Mesenchymal stem cell (in vitro differentiated cells and primary cell): ENCODE data around the gene SPSB1.
A peak's percentile ranks its signal among the peaks of the same experiment; 100 is the strongest.

Experiments used
- DNase-seq: peaks from one replicate; pipeline ENCODE4 v3.0.0-alpha.2; 2013
- H2AFZ ChIP-seq: one replicate; pipeline ENCODE4 v1.6.1; 2013; ENCODE audit warnings: low read depth, mild to moderate bottlenecking, control low read depth, inconsistent platforms, low read length, moderate library complexity
- H2AK5ac ChIP-seq: 2 replicates; pipeline ENCODE4 v1.6.1; 2013; ENCODE audit warnings: low read length, moderate library complexity, mild to moderate bottlenecking, inconsistent platforms; ENCODE audit not compliant: severe bottlenecking
- H2BK120ac ChIP-seq: one replicate; pipeline ENCODE4 v1.6.1; 2013; ENCODE audit warnings: low read depth, mild to moderate bottlenecking, inconsistent platforms, low read length, moderate library complexity
- H2BK12ac ChIP-seq, 2 experiments: one replicate each; pipeline ENCODE4 v1.6.1; 2013; ENCODE audit warnings: inconsistent platforms in 2 of 2, low read length in 2 of 2, mild to moderate bottlenecking in 2 of 2, moderate library complexity in 2 of 2, control low read depth in 1 of 2
- H2BK15ac ChIP-seq: one replicate; pipeline ENCODE4 v1.6.1; 2013; ENCODE audit warnings: mild to moderate bottlenecking, low read depth, inconsistent platforms; ENCODE audit not compliant: poor library complexity, severe bottlenecking
- H2BK5ac ChIP-seq: 2 replicates; pipeline ENCODE4 v1.6.1; 2013; ENCODE audit warnings: low read depth, mild to moderate bottlenecking, low read length, control low read depth, inconsistent platforms; ENCODE audit not compliant: poor library complexity, severe bottlenecking
- H3K14ac ChIP-seq, 2 experiments: one replicate each; pipeline ENCODE4 v1.6.1; 2013; ENCODE audit warnings: inconsistent platforms in 2 of 2, low read length in 2 of 2, control low read depth in 1 of 2, mild to moderate bottlenecking in 1 of 2, moderate library complexity in 1 of 2
- H3K18ac ChIP-seq, 2 experiments: one replicate each; pipeline ENCODE4 v1.6.1; 2013; ENCODE audit warnings: inconsistent platforms in 2 of 2, low read length in 2 of 2, control low read depth in 1 of 2, low read depth in 1 of 2, mild to moderate bottlenecking in 1 of 2
- H3K23ac ChIP-seq, 2 experiments: one replicate each; pipeline ENCODE4 v1.6.1; 2013; ENCODE audit warnings: inconsistent platforms in 2 of 2, low read length in 2 of 2, mild to moderate bottlenecking in 2 of 2, moderate library complexity in 2 of 2, control low read depth in 1 of 2
- H3K27ac ChIP-seq: 2 replicates; pipeline ENCODE4 v1.5.1; 2013; ENCODE audit warnings: mild to moderate bottlenecking, moderate library complexity, low read length, control low read depth, inconsistent platforms; ENCODE audit not compliant: poor library complexity, severe bottlenecking
- H3K27me3 ChIP-seq, 2 experiments: 2 replicates each; pipeline versions ENCODE4 v1.6.1 to v1.7.0; 2013; ENCODE audit warnings: low read length in 2 of 2, mild to moderate bottlenecking in 2 of 2, moderate library complexity in 2 of 2, control low read depth in 1 of 2, inconsistent platforms in 1 of 2; ENCODE audit not compliant: control insufficient read depth in 1 of 2, insufficient read depth in 1 of 2
- H3K36me3 ChIP-seq, 2 experiments: 2 replicates each; pipeline versions ENCODE4 v1.6.1 to v1.7.0; 2013; ENCODE audit warnings: low read length in 2 of 2, control low read depth in 1 of 2, inconsistent platforms in 1 of 2, low read depth in 1 of 2, mild to moderate bottlenecking in 1 of 2; ENCODE audit not compliant: insufficient read depth in 2 of 2, control insufficient read depth in 1 of 2
- H3K4ac ChIP-seq, 2 experiments: one replicate each; pipeline ENCODE4 v1.6.1; 2013; ENCODE audit warnings: inconsistent platforms in 2 of 2, low read length in 2 of 2, mild to moderate bottlenecking in 2 of 2, moderate library complexity in 2 of 2, control low read depth in 1 of 2, low read depth in 1 of 2
- H3K4me1 ChIP-seq: 2 replicates; pipeline ENCODE4 v1.6.1; 2013; ENCODE audit warnings: low read depth, low read length, control low read depth; ENCODE audit not compliant: control insufficient read depth, insufficient read depth
- H3K4me2 ChIP-seq: 2 replicates; pipeline ENCODE4 v1.6.1; 2013; ENCODE audit warnings: low read length, mild to moderate bottlenecking, inconsistent platforms; ENCODE audit not compliant: poor library complexity, severe bottlenecking
- H3K4me3 ChIP-seq, 2 experiments: 2 replicates each; pipeline versions ENCODE4 v1.5.1 to v1.7.0; 2013; ENCODE audit warnings: low read length in 2 of 2, mild to moderate bottlenecking in 2 of 2, control low read depth in 1 of 2, low read depth in 1 of 2; ENCODE audit not compliant: insufficient read depth in 1 of 2
- H3K79me1 ChIP-seq: replicated peaks from 2 replicates; pipeline ENCODE4 v1.6.1; 2013; ENCODE audit warnings: mild to moderate bottlenecking, control low read depth, low read length, inconsistent platforms; ENCODE audit not compliant: poor library complexity, severe bottlenecking
- H3K9ac ChIP-seq: 2 replicates; pipeline ENCODE4 v1.7.0; 2013; ENCODE audit warnings: mild to moderate bottlenecking, low read length, moderate library complexity
- H3K9me3 ChIP-seq: 2 replicates; pipeline ENCODE4 v1.7.0; 2013; ENCODE audit warnings: mild to moderate bottlenecking, low read length; ENCODE audit not compliant: control insufficient read depth
- H4K8ac ChIP-seq: one replicate; pipeline ENCODE4 v1.6.1; 2013; ENCODE audit warnings: inconsistent platforms, mild to moderate bottlenecking, low read length, moderate library complexity
- H4K91ac ChIP-seq: one replicate; pipeline ENCODE4 v1.6.1; 2013; ENCODE audit warnings: mild to moderate bottlenecking, low read length, inconsistent platforms
- WGBS: methylation state at CpG from one replicate; pipeline ENCODE4 v1.1.7; 2013; ENCODE audit warnings: mixed read lengths; 5-methylcytosine and 5-hydroxymethylcytosine counted together

SPSB1 gene

DNA sequence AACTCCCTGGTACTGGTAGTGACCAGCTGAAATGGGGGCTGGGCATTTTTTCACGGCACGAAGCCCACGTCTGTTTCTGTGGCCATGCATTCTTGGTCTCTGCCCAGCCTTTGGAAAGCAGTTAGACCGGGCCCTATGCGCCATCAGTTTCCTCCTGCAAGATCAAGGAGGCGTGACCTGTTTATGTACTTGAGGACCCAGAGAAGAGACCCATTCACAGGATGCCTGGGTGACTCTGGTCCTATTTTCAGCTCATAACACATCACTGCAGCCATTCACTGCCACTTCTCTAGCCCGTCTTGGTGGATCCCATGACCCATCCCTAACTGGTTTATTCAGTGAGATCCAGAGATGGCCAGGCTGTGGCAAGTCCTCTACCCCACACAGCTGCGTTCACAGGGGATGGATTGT is 70.4 kb downstream of the SPSB1 start:
- no peak overlapping the region for H3K4ac ChIP-seq
- no peaks in the 10 kb centered on the region for H3K27me3 ChIP-seq
- no peak overlapping the region for H2BK120ac ChIP-seq
- WGBS, result 96% methylated on average over 8 of the region's 8 CpGs
- H3K79me1 ChIP-seq, result peaks cover 46% of the 10 kb centered on the region
- H3K27ac ChIP-seq, result no peak overlapping the region
- H3K14ac ChIP-seq, result no peak overlapping the region
- H2AK5ac ChIP-seq, result no peak overlapping the region
- H3K9ac ChIP-seq, result no peak overlapping the region
- H3K4me1 ChIP-seq, result peaks cover 27% of the 10 kb centered on the region
- DNase-seq, result no peak
- H4K91ac ChIP-seq, result peak overlapping the region; percentile 34
- H3K9me3 ChIP-seq, result no peaks in the 10 kb centered on the region
- H3K36me3 ChIP-seq, result peaks cover 68 to 87% of the 10 kb centered on the region in 2 experiments
- no peak overlapping the region for H2BK12ac ChIP-seq
- H3K4me2 ChIP-seq, result no peak overlapping the region
- H3K4me3 ChIP-seq, result no peak overlapping the region
- no peak overlapping the region for H2BK15ac ChIP-seq
- H3K18ac ChIP-seq, result no peak overlapping the region
- H2AFZ ChIP-seq, result no peak overlapping the region
- no peak overlapping the region for H2BK5ac ChIP-seq
- H4K8ac ChIP-seq, result no peak overlapping the region
- no peak overlapping the region for H3K23ac ChIP-seq

DNA sequence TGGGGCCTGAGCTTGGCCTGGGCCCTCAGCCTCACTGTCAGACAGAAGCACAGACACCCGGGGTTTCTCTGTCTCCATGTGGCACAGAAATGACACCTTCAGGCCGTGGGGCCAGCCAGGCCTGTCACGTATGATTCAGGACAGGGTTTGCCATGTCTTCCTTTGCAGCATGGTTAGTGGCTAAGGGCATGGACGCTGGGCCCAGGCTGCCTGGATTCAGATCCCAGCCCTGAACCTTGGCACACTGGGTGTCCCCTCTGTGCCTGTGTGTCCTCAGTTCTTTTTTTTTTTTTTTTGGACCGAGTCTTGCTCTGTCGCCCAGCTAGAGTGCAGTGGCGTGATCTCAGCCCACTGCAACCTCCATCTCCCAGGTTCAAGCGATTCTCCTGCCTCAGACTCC is 73.6 kb downstream of the SPSB1 start:
- DNase-seq, result no peak
- Histone ChIP-seq H2BK5ac (no peak overlapping the region), H4K8ac (no peak overlapping the region), H2BK15ac (no peak overlapping the region), H3K18ac (peak overlapping the region in 1 of 2 experiments; percentile 65), H3K4me2 (no peak overlapping the region), H3K79me1 (peaks cover 48% of the 10 kb centered on the region), H3K27ac (no peak overlapping the region), H2AK5ac (no peak overlapping the region), H3K4me3 (no peak overlapping the region), H3K9me3 (no peaks in the 10 kb centered on the region), H2BK120ac (no peak overlapping the region), H3K27me3 (no peaks in the 10 kb centered on the region), H3K36me3 (peaks cover 61 to 91% of the 10 kb centered on the region in 2 experiments), H2BK12ac (no peak overlapping the region), H3K23ac (no peak overlapping the region), H3K9ac (no peak overlapping the region), H3K14ac (no peak overlapping the region), H3K4ac (no peak overlapping the region), H3K4me1 (peaks cover 33% of the 10 kb centered on the region), H4K91ac (no peak overlapping the region), H2AFZ (no peak overlapping the region)
- 92% methylated on average over 4 of the region's 8 CpGs for WGBS

DNA sequence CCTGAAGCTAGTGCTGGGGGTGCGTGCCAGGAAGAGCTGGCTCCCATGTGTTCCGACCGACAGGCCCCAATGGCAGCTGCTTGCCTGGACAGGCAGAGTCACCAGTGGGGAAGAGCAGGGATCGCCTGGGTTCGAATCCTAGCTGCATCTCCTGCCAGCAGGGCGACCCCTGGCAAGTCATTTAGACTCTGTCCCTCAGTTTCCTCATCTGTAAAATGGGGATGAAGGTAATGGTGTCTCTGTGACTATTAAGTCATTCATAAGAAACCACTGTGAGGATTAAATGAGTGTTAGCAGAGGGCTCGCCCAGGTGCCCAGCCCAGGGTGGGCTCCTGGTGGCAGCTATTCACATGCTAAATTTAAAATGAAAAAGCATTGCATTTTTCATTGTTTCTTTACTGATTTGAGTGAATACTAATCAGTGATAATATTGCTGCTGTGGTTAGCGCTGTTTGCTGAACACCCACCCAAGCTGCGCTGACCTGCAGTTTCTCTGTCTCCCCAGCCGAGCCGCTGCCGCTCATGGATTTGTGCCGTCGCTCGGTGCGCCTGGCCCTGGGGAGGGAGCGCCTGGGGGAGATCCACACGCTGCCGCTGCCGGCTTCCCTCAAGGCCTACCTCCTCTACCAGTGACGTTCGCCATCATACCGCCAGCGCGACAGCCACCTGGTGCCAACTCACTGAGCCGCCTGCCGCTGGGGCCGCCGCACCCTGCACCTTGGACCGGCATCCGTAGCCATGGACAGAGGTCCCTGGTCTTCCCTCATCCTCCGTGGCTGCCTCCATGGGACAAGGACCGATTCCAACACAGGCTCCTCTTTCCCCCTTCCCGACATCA is 74.5 kb downstream of the SPSB1 start:
- Histone ChIP-seq H2AK5ac (no peak overlapping the region), H3K27me3 (no peaks in the 10 kb centered on the region), H2BK5ac (no peak overlapping the region), H2BK15ac (no peak overlapping the region), H3K18ac (no peak overlapping the region), H4K8ac (no peak overlapping the region), H3K14ac (no peak overlapping the region), H3K36me3 (peaks cover 58 to 91% of the 10 kb centered on the region in 2 experiments), H2AFZ (no peak overlapping the region), H3K4me2 (no peak overlapping the region), H3K23ac (no peak overlapping the region), H2BK12ac (no peak overlapping the region), H3K4me3 (no peak overlapping the region), H2BK120ac (no peak overlapping the region), H3K4me1 (peaks cover 32% of the 10 kb centered on the region), H3K79me1 (peaks cover 47% of the 10 kb centered on the region), H3K9ac (no peak overlapping the region), H3K4ac (no peak overlapping the region), H4K91ac (no peak overlapping the region), H3K9me3 (no peaks in the 10 kb centered on the region), H3K27ac (no peak overlapping the region)
- 97% methylated on average over 34 of the region's 34 CpGs for WGBS
- DNase-seq, result no peak

DNA sequence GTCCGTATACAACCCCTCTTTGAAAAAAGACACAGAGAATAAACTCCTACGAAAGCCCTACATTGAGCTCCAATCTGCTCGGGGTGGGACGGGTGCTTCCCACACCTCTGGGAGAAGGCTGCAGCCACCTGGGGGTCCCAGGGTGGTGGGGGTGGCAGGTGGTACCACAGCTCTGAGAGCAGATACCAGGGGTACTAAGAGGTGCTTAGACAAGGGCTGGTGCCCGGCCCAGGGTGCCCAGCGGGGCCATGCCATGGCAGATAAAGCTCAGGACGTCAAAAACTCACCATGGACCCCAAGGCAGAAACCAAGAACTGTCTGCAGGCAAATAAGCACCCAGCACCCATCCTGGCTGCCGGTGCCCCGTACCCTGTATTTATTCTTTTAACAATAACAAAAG is 75.1 kb downstream of the SPSB1 start:
- Histone ChIP-seq H3K18ac (no peak overlapping the region), H2BK15ac (no peak overlapping the region), H3K36me3 (peaks cover 64 to 91% of the 10 kb centered on the region in 2 experiments), H2AFZ (no peak overlapping the region), H4K91ac (no peak overlapping the region), H3K4me3 (no peak overlapping the region), H2BK5ac (no peak overlapping the region), H3K27ac (no peak overlapping the region), H2BK120ac (no peak overlapping the region), H3K14ac (no peak overlapping the region), H3K4ac (no peak overlapping the region), H3K27me3 (no peaks in the 10 kb centered on the region), H3K79me1 (peaks cover 48% of the 10 kb centered on the region), H3K9me3 (no peaks in the 10 kb centered on the region), H4K8ac (no peak overlapping the region), H3K23ac (no peak overlapping the region), H2AK5ac (no peak overlapping the region), H3K9ac (no peak overlapping the region), H2BK12ac (no peak overlapping the region), H3K4me1 (peaks cover 32% of the 10 kb centered on the region), H3K4me2 (no peak overlapping the region)
- DNase-seq, result no peak
- 86% methylated on average over 9 of the region's 9 CpGs for WGBS
